ENCODE results near the gene HSF4. TPM values are rescaled to one million over a fixed set of nuclear protein-coding genes. Genes with fewer than 3 reads are reported as not detected.

HSF4 gene, protein sequence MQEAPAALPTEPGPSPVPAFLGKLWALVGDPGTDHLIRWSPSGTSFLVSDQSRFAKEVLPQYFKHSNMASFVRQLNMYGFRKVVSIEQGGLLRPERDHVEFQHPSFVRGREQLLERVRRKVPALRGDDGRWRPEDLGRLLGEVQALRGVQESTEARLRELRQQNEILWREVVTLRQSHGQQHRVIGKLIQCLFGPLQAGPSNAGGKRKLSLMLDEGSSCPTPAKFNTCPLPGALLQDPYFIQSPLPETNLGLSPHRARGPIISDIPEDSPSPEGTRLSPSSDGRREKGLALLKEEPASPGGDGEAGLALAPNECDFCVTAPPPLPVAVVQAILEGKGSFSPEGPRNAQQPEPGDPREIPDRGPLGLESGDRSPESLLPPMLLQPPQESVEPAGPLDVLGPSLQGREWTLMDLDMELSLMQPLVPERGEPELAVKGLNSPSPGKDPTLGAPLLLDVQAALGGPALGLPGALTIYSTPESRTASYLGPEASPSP
- 20.9 and 29.3 TPM in 2 replicates for total RNA-seq
- polyA plus RNA-seq (2012) = 25.7 TPM

DNA sequence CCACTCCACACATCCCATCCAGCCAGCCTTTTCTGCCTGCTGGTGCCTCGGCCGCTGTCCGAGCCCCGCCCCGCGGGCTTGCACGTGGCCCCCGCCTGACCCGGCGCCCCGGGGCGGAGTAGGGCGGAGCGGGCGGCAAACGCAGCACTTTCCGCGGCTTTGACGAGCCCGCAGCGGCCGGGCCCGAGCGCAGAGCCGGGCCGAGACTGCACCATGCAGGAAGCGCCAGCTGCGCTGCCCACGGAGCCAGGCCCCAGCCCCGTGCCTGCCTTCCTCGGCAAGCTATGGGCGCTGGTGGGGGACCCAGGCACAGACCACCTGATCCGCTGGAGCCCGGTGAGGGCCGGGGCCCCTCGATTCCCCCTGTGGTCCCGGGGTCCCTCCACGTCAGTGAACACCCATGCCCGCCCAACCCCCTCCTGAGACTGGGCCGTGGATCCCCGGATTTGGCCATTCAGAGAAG lies at the start of gene HSF4:
TSS of gene HSF4 (plus strand) at position 147 of the 463 bp plus-strand sequence. CDS start at position 214, 67 bp downstream.
- no peak for DNase-seq (ENCODE audit: low read depth)

DNA sequence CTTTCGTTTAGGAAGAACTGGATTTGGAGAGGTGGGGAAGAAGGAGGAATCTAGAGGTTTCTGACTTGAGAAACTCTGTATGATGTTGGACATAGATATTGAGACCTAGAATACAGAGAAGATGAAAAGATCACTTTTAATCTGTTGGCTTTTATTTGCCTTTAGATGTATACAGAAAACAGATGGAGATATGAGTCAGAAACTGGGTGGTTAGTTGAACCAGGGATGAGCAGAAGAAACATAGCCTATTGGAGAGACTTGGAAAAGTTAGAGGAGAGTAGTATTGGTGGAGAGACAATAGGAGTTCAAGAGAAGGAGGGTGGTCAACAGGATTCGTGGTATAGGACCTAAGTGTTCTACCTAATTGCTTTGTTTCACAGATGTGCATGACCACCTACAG lies 49.8 kb upstream of the HSF4 start:
- DNase-seq (ENCODE audit: low read depth) = no peak

DNA sequence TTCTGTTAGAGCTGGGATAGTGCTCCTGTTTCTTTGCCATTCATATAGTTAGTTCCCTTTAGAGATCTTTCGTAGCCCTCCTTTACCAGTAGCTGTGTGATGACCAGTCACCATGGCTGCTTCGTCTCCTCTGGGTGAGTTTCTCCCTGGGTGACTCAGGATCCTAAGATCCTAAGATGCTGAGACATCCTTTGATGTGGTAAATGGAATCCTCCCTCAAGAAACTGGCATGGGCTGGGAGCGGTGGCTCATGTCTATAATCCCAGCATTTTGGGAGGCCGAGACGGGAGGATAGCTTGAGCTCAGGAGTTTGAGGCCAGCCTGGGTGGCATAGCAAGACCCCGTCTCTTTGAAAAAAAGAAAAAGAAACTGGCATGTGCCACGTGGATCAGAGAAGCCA lies 48.9 kb upstream of the HSF4 start:
- peak; percentile 54 for DNase-seq (ENCODE audit: low read depth)

DNA sequence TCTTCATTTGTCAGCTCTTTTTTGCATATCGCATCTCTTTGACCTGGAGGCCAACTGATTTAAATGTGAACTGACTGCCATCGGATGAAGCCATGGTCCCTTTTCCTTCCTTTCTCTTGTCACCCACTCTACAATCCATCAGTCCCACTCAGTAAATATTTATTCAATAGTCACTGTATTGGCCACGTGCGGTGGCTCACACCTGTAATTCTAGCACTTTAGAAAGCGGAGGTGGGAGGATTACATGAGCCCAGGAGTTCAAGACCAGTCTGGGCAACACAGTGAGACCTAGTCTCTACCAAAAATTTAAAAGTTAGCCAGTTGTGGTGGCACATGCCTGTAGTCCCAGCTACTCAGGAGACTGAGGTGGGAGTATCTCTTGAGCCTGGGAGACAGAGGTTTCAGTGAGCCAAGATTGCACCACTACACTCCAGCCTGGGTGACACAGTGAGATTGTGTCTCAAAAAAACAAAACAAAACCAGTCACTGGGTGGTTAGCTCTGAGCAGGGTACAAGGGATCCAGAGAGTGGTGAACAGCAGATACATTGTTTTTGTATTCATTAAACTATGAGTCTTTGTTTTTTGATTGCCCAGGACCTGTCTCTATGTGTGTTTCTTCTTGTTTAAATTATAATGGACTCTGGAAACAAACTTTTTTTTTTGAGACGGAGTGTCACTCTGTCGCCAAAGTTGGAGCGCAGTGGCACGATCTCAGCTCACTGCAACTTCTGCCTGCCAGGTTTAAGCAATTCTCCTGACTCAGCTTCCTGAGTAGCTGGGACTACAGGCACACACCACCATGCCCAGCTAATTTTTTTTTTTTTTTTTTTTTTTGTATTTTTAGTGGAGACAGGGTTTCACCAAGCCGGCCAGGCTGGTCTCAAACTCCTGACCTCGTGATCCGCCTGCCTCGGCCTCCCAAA lies 47.9 kb upstream of the HSF4 start:
- no peak for DNase-seq (ENCODE audit: low read depth)

DNA sequence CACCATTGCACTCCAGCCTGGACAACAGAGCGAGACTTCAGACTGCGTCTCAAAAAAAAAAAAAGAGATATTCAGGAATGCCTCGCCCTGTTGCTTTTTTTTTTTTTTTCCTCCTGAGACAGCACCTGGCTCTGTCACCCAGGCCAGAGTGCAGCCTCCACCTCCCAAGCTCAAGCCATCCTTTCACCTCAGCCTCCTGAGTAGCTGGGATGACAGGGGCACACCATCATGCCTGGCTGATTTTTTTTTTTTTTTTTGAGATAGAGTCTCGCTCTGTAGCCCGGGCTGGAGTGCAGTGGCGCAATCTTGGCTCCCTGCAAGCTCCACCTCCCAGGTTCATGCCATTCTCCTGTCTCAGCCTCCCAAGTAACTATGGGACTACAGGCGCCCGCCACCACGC lies 46.8 kb upstream of the HSF4 start:
- DNase-seq (ENCODE audit: low read depth) = no peak

DNA sequence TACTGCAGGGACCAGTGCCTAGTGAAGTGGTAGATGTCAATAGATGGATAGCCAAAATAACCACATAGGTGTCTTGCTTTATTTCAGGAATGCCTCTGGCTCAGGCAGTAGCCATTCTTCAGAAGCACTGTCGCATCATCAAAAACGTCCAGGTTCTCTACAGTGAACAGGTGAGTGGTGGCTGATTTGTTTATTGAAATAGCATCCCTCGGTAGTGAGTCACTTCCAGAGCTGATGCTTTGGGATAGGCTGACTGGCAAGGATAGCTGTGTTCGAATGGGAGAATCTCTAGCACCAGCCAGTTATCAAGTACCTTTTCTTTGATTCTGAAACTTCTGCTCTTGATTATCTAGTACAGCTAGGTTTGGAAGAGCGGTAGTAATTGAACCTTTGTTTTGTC lies 44.5 kb upstream of the HSF4 start:
- DNase-seq (ENCODE audit: low read depth) = no peak

DNA sequence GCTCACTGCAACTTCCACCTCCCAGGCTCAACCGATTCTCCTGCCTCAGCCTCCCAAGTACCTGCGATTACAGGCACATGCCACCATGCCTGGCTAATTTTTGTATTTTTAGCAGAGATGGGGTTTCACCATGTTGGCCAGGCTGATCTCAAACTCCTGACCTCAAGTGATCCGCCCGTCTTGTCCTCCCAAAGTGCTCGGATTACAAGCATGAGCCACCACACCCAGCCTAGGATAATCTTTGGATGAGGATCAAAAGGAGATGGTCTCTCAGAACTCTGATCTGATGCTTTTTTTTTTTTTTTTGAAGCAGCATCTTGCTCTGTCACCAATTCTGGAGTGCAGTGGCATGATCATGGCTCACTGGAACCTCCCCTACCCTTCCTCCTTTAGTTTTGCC lies 41.7 kb upstream of the HSF4 start:
- peak; percentile 39 for DNase-seq (ENCODE audit: low read depth)

DNA sequence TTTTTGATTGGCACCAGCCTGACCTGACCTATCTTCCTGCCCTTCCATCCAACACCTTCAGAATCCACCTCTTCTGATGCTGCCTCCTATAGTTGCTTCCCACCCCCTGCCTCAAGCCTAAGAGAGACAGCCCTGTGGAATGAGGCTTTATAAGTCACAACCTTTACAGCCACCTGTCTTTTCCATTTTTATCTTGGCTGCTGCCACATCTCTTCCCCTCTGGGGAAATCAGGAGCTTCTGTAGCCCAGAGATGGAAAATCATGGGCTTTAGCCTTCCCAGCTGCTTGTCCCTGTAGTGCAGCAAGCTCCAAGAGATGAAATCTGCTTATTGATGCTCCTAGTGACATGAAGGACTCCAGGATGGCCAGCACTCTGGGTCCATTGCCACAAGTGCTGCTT lies 36.1 kb upstream of the HSF4 start:
- DNase-seq (ENCODE audit: low read depth) = peak; percentile 63

DNA sequence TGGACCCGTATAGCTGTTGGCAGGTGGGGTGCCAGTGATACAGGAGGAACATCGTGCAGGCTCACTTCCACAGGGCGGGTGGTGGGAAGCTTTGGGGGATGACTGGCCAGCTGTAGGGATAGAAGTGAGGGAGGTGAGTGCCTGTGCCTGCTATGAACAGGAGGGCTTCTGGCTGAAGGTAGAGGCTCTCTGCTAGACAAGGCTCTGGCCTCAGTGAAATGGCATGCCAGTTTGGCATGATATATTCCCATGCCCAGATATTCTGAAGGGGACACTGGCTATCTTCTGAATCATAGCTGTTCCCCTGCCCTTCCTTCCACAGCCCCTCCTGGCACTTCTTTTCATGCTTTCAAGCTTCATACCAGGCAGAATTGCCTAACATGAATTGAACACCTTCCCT lies 35.7 kb upstream of the HSF4 start:
- DNase-seq (ENCODE audit: low read depth) = no peak

DNA sequence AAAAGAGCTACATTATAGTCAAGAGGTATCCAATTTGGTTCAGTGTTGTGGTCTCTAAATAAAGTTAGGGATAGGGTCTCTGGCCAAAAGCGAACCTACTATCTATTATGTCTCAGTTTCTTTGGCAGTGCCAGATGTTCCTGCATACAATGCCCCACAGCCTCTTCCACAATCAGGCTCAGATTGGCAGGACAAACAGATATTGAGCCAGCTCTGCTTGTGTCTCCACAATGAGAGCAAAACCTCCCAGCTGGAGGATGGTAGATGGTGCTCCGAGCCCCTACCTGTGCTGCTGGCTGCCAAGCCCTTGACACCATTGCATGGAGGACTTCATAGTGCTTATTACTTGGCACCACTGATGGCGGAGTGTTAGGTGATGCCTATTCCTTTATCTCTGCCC lies 35.1 kb upstream of the HSF4 start:
- no peak for DNase-seq (ENCODE audit: low read depth)

DNA sequence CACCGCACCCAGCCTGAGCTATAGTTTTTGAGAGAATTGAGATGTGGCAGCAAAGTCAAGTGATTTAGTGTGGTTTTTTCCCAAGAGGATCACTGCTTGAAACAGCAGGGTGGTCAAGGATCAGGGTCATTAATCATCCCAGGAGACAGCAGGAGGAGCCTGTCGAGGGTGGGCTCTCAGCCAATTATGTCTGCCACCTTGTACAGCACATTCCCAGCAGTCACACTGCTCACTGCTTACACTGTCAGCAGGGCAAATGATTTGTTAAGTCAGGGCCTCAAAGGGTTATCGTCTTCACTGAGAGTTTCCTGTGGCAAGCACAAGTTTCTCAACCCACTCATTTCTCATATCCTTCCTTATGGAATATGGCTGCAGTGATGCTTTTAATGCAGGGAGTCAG lies 26.9 kb upstream of the HSF4 start:
- no peak for DNase-seq (ENCODE audit: low read depth)

DNA sequence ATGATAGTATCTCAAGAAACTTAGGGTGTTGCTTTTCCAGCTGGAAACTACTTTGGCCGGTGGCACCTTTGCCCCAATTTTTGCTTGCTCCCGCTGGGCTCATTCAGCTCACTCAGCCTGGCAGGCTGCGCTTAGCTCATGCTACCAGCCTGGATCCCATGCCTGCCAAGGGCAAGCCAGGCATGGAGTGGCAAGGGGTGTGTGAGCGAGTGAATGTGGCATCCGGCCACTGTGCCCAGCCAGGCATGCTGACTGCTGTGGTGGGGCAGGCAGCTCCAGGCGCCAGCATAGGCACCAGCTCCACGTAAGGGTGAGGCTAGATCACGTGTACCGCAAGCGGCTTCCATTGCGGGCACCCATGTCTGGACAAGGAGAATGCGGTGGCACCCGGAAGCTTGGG lies 23.2 kb upstream of the HSF4 start:
- no peak for DNase-seq (ENCODE audit: low read depth)

DNA sequence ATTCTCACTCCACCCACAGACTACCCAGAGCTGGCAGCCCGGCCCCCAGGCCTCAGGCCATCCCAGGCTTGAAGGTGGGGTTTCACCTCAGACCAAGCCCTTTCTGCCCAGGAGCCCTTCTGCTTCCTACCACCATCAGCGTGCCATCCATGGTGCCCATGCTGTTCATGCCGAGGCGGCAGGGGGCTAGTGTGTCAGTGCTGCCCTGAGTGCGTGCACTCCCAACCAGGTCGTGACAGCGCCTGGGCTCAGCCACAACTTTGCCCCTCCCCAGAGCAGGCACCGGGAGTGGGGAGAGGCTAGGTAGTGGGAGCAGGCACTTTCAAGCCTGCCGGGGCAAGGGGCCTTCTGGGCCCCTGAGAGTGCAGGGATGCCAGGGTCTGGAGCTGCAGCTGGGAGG lies 22.2 kb upstream of the HSF4 start:
- DNase-seq (ENCODE audit: low read depth) = no peak

DNA sequence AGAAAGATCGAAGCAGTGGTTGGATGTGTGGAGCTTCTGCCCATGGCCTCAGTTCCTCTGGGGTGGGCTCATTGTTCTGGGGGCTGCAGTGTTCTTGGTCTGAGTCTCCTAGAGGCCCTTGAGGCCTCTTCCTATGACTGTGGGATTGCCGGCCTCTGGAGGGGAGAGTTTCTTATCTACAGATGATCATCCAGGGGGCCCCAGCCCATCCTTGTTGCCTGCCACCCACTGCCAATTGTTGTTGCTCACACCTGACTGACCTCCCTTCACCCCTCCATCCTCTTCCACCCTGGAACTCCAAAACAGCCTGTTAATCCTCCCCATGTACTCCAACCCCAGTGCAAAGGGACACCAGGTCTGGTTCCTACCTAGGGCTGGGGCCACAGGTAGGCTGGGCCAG lies 19.6 kb upstream of the HSF4 start:
- DNase-seq (ENCODE audit: low read depth) = no peak

DNA sequence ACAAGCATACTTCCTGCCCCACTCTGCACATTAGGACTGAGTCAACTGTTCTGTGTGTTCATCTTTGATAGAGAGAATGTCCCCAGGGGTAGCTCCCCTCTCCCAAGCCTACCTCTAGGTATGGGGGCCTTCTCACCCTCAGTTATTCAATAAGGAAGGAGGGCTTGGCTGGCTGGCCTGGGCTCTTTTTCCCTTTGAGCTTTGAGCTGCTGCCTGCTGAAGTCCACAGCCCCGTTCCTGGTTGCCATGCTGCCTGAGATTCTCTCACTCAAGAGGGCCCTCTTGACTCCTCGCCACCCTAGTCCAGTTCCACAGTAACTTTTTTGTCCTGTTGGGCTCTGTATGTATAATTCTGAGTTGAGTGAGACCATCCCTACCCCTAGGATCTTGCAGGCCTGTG lies 18.8 kb upstream of the HSF4 start:
- DNase-seq (ENCODE audit: low read depth) = no peak

DNA sequence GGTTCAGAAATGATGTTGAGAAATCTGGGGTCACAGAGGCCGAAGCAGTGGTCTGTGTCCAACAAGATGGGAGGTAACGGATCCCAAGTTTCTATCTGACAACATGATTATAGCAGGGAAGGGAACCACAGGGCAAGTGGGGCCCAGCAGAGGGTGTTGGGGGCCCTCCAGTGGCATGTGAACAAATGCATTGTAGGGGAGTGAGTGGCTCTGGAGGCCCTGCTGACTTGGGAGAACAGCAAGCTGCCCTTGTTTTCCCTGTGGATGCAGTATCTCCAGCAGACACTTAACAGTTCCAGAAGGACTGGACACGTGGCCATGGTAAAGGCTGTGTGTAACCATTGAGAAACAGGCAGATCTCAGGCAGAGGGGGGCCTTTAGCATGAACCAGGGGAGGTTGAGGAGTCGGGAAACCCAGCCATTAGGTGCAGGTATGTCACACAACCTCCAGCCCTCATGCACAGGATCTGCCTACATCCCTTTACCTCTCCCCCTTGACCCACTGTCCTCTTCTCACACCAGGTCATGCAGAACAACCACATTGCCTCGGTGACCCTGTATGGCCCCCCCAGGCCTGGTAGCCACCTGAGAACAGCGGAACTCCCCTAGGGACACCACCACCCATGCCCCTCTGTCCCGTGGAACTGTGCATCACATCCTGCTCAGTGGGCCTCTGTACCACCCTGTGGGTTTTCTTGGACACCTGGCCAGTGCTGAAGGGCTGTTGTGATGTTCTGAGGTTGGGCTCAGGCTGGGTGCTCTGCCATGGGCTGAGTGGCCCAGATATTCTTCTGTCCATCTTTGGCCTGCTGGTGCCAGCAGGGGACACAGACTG lies 17.8 kb upstream of the HSF4 start:
- DNase-seq (ENCODE audit: low read depth) = no peak

DNA sequence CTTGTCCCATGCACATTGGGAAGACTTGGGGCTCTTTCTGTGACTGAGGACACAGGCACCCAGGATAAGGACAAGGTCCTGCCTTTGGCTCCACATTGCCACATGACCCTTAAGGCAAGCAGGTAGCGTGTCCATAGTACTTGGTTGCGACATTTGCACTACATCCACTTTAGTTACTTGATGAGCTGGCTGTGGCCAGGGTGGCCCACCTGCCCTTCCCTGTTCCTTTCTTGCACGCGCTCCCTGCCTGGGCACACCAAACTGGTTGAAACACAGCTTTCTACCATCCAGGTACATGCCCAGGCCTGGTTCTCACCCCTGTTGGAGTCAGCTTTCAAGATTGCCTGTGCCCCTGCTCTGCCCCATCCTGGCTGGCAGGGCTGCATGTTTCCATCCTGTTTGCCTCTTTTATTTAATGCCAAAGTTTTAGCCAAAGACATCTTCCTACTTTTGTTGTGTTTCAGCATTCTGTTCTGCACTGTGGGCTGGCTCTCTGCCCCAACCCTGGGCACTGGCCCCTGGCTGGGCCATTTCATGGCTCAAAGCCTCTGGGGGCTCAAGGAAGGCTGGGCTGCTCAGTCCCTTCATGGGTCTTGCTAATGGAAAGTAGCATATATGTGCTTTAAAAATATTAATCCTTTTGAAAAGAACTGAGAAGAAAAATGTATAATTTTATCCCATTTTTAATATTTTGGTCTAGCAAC lies 17.0 kb upstream of the HSF4 start:
- DNase-seq (ENCODE audit: low read depth) = no peak

DNA sequence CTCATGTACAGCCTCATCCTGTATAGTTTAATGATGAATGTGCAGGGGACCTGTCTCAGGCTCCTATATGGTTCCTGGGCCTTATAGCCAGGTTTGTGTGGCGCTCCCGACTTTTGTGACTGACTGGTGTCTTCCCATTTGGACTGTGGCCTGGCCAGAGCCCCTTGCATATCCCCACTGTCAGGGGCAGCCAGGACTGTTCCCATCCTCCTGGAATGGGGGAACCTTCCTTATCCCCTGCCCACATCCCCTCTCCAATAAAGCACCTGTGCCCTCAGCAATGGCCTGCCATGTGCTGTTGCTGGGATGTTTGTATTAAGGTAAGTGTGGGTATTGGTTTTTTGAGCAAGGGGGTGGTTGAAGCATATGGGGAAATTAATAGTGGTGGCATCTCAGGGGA lies 16.3 kb upstream of the HSF4 start:
- no peak for DNase-seq (ENCODE audit: low read depth)

DNA sequence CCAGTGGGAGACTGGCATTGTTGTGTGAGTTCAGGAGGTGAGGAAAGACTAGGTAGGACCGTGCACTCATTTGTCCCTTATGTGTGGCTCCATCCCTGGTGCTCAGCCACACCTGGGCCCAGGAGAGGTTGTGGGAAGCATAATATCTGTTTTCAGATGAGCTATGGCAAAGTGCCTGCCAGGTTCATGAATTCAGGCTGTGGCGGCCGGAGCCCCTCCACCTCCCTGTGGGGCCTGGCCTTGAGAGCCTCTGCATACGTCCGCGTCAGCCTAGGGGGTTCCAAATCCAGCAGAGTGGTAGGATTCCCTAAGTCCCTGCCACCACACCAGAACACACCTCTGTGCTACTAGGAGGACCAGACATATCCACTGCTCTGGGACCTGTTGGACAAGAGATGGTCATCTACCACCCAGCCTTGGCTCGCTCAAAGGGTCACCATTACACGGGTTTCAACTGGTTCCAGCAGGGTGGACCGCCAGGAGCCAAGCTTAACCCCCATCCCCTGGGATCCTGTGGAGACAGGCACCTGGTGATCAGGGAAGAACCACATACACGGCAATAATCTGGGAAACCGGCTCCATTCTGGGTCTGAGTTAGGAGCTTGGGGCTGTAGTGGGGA lies 15.8 kb upstream of the HSF4 start:
- no peak for DNase-seq (ENCODE audit: low read depth)
